DOHH2 (cell line): Measurements from ENCODE around the gene FAM193A.
"Not testable (repeated sequence)": the region's sequence is repeated elsewhere in the genome, so short reads cannot be mapped to it uniquely, and the experiment has no call there.

ENCODE experiments used
- H3F3A ChIP-seq: fragments of 200-600 bp; sonication (generic), shearing (Covaris generic); 2 replicates; pipeline ENCODE4 v1.6.0; 2016; ENCODE audit warnings: antibody characterized with exemption, mild to moderate bottlenecking; ENCODE audit not compliant: control insufficient read depth, insufficient read depth
- H3K27ac ChIP-seq: fragments of 200-600 bp; sonication (generic); 2 replicates; pipeline ENCODE4 v1.5.1; 2014; ENCODE audit warnings: low read depth, mild to moderate bottlenecking, low read length, moderate library complexity
- H3K27me3 ChIP-seq: fragments of 200-600 bp; sonication (generic); 2 replicates; pipeline ENCODE4 v1.6.1; 2014; ENCODE audit warnings: mild to moderate bottlenecking, low read length, mixed read lengths; ENCODE audit not compliant: control insufficient read depth
- H3K36me3 ChIP-seq: fragments of 200-600 bp; sonication (generic); 2 replicates; pipeline ENCODE4 v1.6.1; 2014; ENCODE audit warnings: mild to moderate bottlenecking, low read length, moderate library complexity, mixed read lengths; ENCODE audit not compliant: control insufficient read depth
- H3K4me1 ChIP-seq: fragments of 200-600 bp; sonication (generic); 2 replicates; pipeline ENCODE4 v1.6.1; 2014; ENCODE audit warnings: mild to moderate bottlenecking, low read length, mixed read lengths; ENCODE audit not compliant: control insufficient read depth
- H3K4me2 ChIP-seq: fragments of 200-600 bp; sonication (generic); 2 replicates; pipeline ENCODE4 v1.6.0; 2014; ENCODE audit warnings: mild to moderate bottlenecking, low read length, moderate library complexity
- H3K4me3 ChIP-seq: fragments of 200-600 bp; sonication (generic); 2 replicates; pipeline ENCODE4 v1.5.1; 2014; ENCODE audit warnings: mild to moderate bottlenecking, low read length, mixed read lengths
- H3K79me2 ChIP-seq: fragments of 200-600 bp; sonication (generic); 2 replicates; pipeline ENCODE4 v1.6.1; 2014; ENCODE audit warnings: mild to moderate bottlenecking, low read length, mixed read lengths; ENCODE audit not compliant: control insufficient read depth
- H3K9me2 ChIP-seq: fragments of 200-600 bp; sonication (generic); replicated peaks from 2 replicates; pipeline ENCODE4 v1.6.1; 2014; ENCODE audit warnings: mild to moderate bottlenecking, low read length, mixed read lengths; ENCODE audit not compliant: control insufficient read depth
- H3K9me3 ChIP-seq: fragments of 200-600 bp; sonication (generic); 2 replicates; pipeline ENCODE4 v1.6.1; 2014; ENCODE audit warnings: antibody characterized with exemption, low read length, mixed read lengths; ENCODE audit not compliant: control insufficient read depth, insufficient read depth
- H4K20me1 ChIP-seq: fragments of 200-600 bp; sonication (generic); 2 replicates; pipeline ENCODE4 v1.6.0; 2014; ENCODE audit warnings: low read depth, mild to moderate bottlenecking, antibody characterized with exemption, low read length, moderate library complexity; ENCODE audit not compliant: control insufficient read depth, insufficient read depth
- CTCF ChIP-seq: fragments of 200-600 bp; sonication (generic); IDR thresholded peaks from one replicate; pipeline ENCODE4 v1.5.1; 2014; ENCODE audit warnings: antibody characterized with exemption, mild to moderate bottlenecking, low read depth, low read length; ENCODE audit not compliant: poor library complexity, severe bottlenecking
- EZH2phosphoT487 ChIP-seq: fragments of 200-600 bp; sonication (generic); IDR thresholded peaks from 2 replicates; pipeline ENCODE4 v1.6.1; 2017; ENCODE audit warnings: borderline replicate concordance, mild to moderate bottlenecking, antibody characterized with exemption, low read length, moderate library complexity, mixed read lengths

Gene FAM193A

DNA sequence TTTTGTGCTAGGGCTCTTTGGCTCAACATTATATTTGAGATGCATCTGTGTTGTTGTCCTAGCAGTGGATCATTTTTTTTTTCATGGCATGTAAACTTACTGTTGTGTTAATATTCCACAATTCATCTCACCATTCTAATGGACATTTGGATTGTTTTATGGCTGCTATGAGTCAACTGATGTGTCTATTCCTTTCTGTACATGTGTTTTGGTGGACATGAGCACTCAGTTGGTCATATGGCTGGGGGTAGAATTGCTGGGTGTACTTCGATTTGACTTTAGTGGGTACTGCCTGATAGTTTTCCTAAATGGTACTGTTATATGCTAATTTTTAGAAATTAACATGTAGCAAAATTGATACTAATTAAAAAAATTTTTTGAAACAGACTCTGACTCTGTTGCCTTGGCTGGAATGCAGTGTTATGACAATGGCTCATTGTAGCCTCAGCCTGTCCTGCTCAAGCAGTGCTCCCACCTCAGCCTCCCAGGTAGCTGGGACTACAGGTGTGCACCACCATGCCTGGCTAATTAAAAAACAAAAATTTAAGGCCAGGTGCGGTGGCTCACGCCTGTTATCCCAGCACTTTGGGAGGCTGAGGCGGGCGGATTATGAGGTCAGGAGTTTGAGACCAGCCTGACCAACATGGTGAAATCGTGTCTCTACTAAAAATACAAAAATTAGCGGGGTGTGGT, 9.0 kb downstream of the FAM193A start:
- no peaks in the 10 kb centered on the region for H3K27me3 ChIP-seq
- H3K4me2 ChIP-seq, result no peak overlapping the region
- no peaks in the 10 kb centered on the region for H3K9me2 ChIP-seq
- no peaks in the 10 kb centered on the region for H3K9me3 ChIP-seq
- no peak overlapping the region for H3K4me3 ChIP-seq
- H4K20me1 ChIP-seq, result peaks cover 8% of the 10 kb centered on the region; the same call in 1 of the 2 replicates
- peaks cover 5% of the 10 kb centered on the region; the same call in 1 of the 2 replicates for H3K4me1 ChIP-seq
- H3K79me2 ChIP-seq, result peaks cover 98% of the 10 kb centered on the region
- no peak overlapping the region for H3K27ac ChIP-seq
- no peaks in the 10 kb centered on the region for H3F3A ChIP-seq
- no peak for TF ChIP-seq CTCF
- TF ChIP-seq EZH2phosphoT487, result no peak
- H3K36me3 ChIP-seq, result peaks cover 7% of the 10 kb centered on the region

- H3K36me3 ChIP-seq, result peaks cover 7% of the 10 kb centered on the region
- H3K9me2 ChIP-seq, result no peaks in the 10 kb centered on the region
- no peak overlapping the region for H3K4me3 ChIP-seq
- no peaks in the 10 kb centered on the region for H3K27me3 ChIP-seq
- H3F3A ChIP-seq, result no peaks in the 10 kb centered on the region
- no peaks in the 10 kb centered on the region for H3K9me3 ChIP-seq
- peaks cover 96% of the 10 kb centered on the region for H3K79me2 ChIP-seq
- no peak overlapping the region for H3K27ac ChIP-seq
- TF ChIP-seq EZH2phosphoT487 (no peak), CTCF (no peak)
- H4K20me1 ChIP-seq, result peaks cover 8% of the 10 kb centered on the region; the same call in 1 of the 2 replicates
- H3K4me1 ChIP-seq, result peaks cover 5% of the 10 kb centered on the region; the same call in 1 of the 2 replicates
- no peak overlapping the region for H3K4me2 ChIP-seq
Observed at GRCh38 chr4:2546286-2546823, 9.9 kb downstream of the FAM193A start.

- not testable (repeated sequence) for H3K27ac ChIP-seq, H3K36me3 ChIP-seq, H3F3A ChIP-seq, H3K9me3 ChIP-seq, H3K4me1 ChIP-seq, H3K4me3 ChIP-seq, H3K4me2 ChIP-seq, H3K9me2 ChIP-seq, H3K27me3 ChIP-seq, H4K20me1 ChIP-seq
- peaks cover 96% of the 10 kb centered on the region for H3K79me2 ChIP-seq
Observed at GRCh38 chr4:2546961-2547691, 10.7 kb downstream of the FAM193A start.

DNA sequence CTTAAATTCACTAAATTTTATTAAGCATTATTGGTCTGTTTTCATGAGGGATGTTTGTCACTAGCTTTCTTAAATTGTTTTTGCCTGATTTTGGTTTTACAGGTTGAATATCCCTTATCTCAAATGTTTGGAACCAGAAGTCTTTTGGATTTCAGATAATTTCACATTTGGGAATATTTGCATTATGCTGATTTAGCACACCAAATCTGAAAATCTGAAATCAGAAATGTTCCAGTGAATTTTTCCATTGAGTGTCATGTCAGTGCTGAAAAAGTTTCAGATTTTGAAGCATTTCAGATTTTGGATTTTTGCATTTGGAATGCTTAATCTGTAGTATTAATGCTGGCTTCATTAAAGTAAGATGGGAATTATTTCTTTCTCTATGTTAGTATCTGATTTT, 14.7 kb downstream of the FAM193A start:
- peaks cover 5% of the 10 kb centered on the region; the same call in 1 of the 2 replicates for H3K4me1 ChIP-seq
- H3K4me3 ChIP-seq, result no peak overlapping the region
- no peaks in the 10 kb centered on the region for H3K9me2 ChIP-seq
- no peak overlapping the region for H3K27ac ChIP-seq
- no peaks in the 10 kb centered on the region for H3K9me3 ChIP-seq
- peaks cover 96% of the 10 kb centered on the region for H3K79me2 ChIP-seq
- H3K36me3 ChIP-seq, result no peaks in the 10 kb centered on the region
- peaks cover 13% of the 10 kb centered on the region; the same call in 1 of the 2 replicates for H4K20me1 ChIP-seq
- TF ChIP-seq EZH2phosphoT487 (no peak), CTCF (no peak)
- H3K4me2 ChIP-seq, result no peak overlapping the region
- no peaks in the 10 kb centered on the region for H3F3A ChIP-seq
- no peaks in the 10 kb centered on the region for H3K27me3 ChIP-seq
